PFSK-1 (cell line): Measurements from ENCODE around the gene HEATR5B.

Source experiments
- POLR2AphosphoS5 ChIP-seq: IDR thresholded peaks from 2 replicates; pipeline ENCODE4 v1.6.1; 2012; ENCODE audit warnings: low read depth, mild to moderate bottlenecking, control low read depth, low read length, moderate library complexity
- SIN3A ChIP-seq: IDR thresholded peaks from 2 replicates; pipeline ENCODE4 v1.6.1; 2012; ENCODE audit warnings: mild to moderate bottlenecking, low read length, moderate library complexity, borderline replicate concordance; ENCODE audit not compliant: insufficient read depth
- TAF1 ChIP-seq: IDR thresholded peaks from 2 replicates; pipeline ENCODE4 v1.6.1; 2012; ENCODE audit warnings: low read length, control low read depth, borderline replicate concordance; ENCODE audit not compliant: insufficient read depth

- no peak for TF ChIP-seq POLR2AphosphoS5
- no peak for TF ChIP-seq SIN3A
- TF ChIP-seq TAF1 = no peak
Measured at GRCh38 chr2:37039580-37039979, 44.6 kb downstream of the HEATR5B start.
